K562 (cell line): ENCODE measurements around the gene PRKAG1. TPM values are rescaled to one million over a fixed set of nuclear protein-coding genes. Genes with fewer than 3 reads are reported as not detected.

Experiments
- ATF3 ChIP-seq, 2 experiments: fragments of 450-650 bp in 1 of 2; sonication (generic) in 1 of 2; formaldehyde crosslinking in 1 of 2; IDR thresholded peaks in 1 of 2; conservative IDR thresholded peaks in 1 of 2; 2 replicates each; pipeline versions ENCODE4 v1.6.1 to v1.8.1; 2016 to 2023; ENCODE audit warnings: mild to moderate bottlenecking in 2 of 2, moderate library complexity in 2 of 2, inconsistent platforms in 1 of 2, missing genetic modification reagents in 1 of 2
- ATF7 ChIP-seq: fragments of 450-650 bp; IDR thresholded peaks from 2 replicates; pipeline ENCODE4 v1.7.1; 2014; ENCODE audit warnings: mild to moderate bottlenecking, moderate library complexity
- BCOR ChIP-seq: fragments of 450-650 bp; IDR thresholded peaks from 2 replicates; pipeline ENCODE4 v1.6.1; 2016
- HLTF ChIP-seq: fragments of 450-650 bp; IDR thresholded peaks from 2 replicates; pipeline ENCODE4 v1.6.1; 2016
- HMGN3 ChIP-seq: IDR thresholded peaks from 2 replicates; pipeline ENCODE4 v1.6.1; 2011; ENCODE audit warnings: borderline replicate concordance, low read depth, mild to moderate bottlenecking, mixed read lengths, low read length; ENCODE audit not compliant: insufficient read length; ENCODE audit errors: extremely low read depth
- PBX2 ChIP-seq, 2 experiments: IDR thresholded peaks in 1 of 2; conservative IDR thresholded peaks in 1 of 2; 2 replicates each; pipeline ENCODE4 v1.6.1; 2016; ENCODE audit warnings: low read depth in 2 of 2, mild to moderate bottlenecking in 1 of 2, missing compliant biosample characterization in 1 of 2, missing genetic modification characterization in 1 of 2, moderate library complexity in 1 of 2
- PHF20 ChIP-seq: fragments of 450-650 bp; IDR thresholded peaks from 2 replicates; pipeline ENCODE4 v1.6.1; 2018; ENCODE audit not compliant: partially characterized antibody
- ZBTB9 ChIP-seq: fragments of 450-650 bp; formaldehyde crosslinking; IDR thresholded peaks from 2 replicates; pipeline ENCODE4 v1.4.0; 2020; ENCODE audit warnings: mild to moderate bottlenecking, moderate library complexity
- ZKSCAN1 ChIP-seq: fragments of 150-350 bp; IDR thresholded peaks from 2 replicates; pipeline ENCODE4 v1.6.1; 2016; ENCODE audit warnings: low read depth, low read length
- ZNF445 ChIP-seq: fragments of 250-450 bp; sonication (Bioruptor Pico); IDR thresholded peaks from 2 replicates; pipeline ENCODE4 v1.4.0; 2020; ENCODE audit warnings: low read depth, mild to moderate bottlenecking, moderate library complexity
- polyA plus RNA-seq, 8 experiments: library from polyadenylated mRNA; depleted of rRNA in 4 of 8; stranded (reverse) in 5 of 8; unstranded in 3 of 8; fragments of >200 nt; fragmentation: Nextera tagmentation in 2 of 8; fragmentation: Illumina TruSeq in 1 of 8; extraction: Ambion mirVana in 2 of 8; extraction: Trizol in 1 of 8; gene quantifications; 2 replicates each; pipeline versions ENCODE4 v1.2.1 to v1.2.3, GENCODE V29; 2011 to 2014; ENCODE audit warnings: inconsistent platforms in 1 of 8, missing spikeins in 1 of 8
- total RNA-seq, 7 experiments: library from RNA; depleted of rRNA in 6 of 7; stranded (reverse); fragments of >200 nt in 6 of 7; fragmentation: Illumina TruSeq in 2 of 7; extraction: Trizol in 2 of 7; gene quantifications; 2 replicates each; pipeline versions ENCODE4 v1.2.1 to v1.2.3, GENCODE V29; 2011 to 2021; ENCODE audit warnings: low replicate concordance in 1 of 7
- TF ChIP-seq, protein P1 (sequence below): fragments of 450-650 bp; formaldehyde crosslinking; IDR thresholded peaks from 2 replicates; pipeline ENCODE4 v1.4.0; 2022; ENCODE audit warnings: missing genetic modification characterization
- TF ChIP-seq, protein P2 (sequence below): sonication (generic); formaldehyde crosslinking; IDR thresholded peaks from 2 replicates; pipeline ENCODE4 v1.8.0; 2022; ENCODE audit warnings: missing genetic modification reagents, mild to moderate bottlenecking, borderline replicate concordance
- TF ChIP-seq, protein P3 (sequence below): sonication (generic); formaldehyde crosslinking; IDR thresholded peaks from 2 replicates; pipeline ENCODE4 v1.8.1; 2022; ENCODE audit warnings: missing genetic modification reagents

Gene PRKAG1
- total and polyA plus RNA-seq, 9 of the 15 experiments (the other 6 are each of a cell fraction or from before 2014, with no cell fraction given): 51.1 to 126 (median 79.1) TPM

GRCh38 chr12:48993787-48994186, 24.8 kb downstream of the PRKAG1 start (continued):
- TF ChIP-seq ZNF445 (CRISPR knock-in tag) (no peak), PHF20 (no peak), HLTF (no peak), ATF3 (IDR thresholded peaks at IDR 0.05) (peak; percentile 47; the same call in 1 of the 2 replicates), ATF3 (CRISPR knock-in tag; conservative IDR thresholded peaks at IDR 0.05) (no peak), HMGN3 (no peak), ATF7 (peak; percentile 23; the same call in 1 of the 2 replicates), ZBTB9 (no peak), BCOR (no peak), ZKSCAN1 (0 out of 2 replicates have a peak, but pooled peaks have one; percentile 22), PBX2 (CRISPR knock-in tag; IDR thresholded peaks at IDR 0.05; ENCODE audit: low read depth) (no peak), PBX2 (tag; conservative IDR thresholded peaks at IDR 0.05; ENCODE audit: low read depth) (no peak)
- TF ChIP-seq, protein P1, sequence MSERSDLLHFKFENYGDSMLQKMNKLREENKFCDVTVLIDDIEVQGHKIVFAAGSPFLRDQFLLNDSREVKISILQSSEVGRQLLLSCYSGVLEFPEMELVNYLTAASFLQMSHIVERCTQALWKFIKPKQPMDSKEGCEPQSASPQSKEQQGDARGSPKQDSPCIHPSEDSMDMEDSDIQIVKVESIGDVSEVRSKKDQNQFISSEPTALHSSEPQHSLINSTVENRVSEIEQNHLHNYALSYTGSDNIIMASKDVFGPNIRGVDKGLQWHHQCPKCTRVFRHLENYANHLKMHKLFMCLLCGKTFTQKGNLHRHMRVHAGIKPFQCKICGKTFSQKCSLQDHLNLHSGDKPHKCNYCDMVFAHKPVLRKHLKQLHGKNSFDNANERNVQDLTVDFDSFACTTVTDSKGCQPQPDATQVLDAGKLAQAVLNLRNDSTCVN (CRISPR knock-in tag): 0 out of 2 replicates have a peak, but pooled peaks have one; percentile 4
- TF ChIP-seq, protein P2, sequence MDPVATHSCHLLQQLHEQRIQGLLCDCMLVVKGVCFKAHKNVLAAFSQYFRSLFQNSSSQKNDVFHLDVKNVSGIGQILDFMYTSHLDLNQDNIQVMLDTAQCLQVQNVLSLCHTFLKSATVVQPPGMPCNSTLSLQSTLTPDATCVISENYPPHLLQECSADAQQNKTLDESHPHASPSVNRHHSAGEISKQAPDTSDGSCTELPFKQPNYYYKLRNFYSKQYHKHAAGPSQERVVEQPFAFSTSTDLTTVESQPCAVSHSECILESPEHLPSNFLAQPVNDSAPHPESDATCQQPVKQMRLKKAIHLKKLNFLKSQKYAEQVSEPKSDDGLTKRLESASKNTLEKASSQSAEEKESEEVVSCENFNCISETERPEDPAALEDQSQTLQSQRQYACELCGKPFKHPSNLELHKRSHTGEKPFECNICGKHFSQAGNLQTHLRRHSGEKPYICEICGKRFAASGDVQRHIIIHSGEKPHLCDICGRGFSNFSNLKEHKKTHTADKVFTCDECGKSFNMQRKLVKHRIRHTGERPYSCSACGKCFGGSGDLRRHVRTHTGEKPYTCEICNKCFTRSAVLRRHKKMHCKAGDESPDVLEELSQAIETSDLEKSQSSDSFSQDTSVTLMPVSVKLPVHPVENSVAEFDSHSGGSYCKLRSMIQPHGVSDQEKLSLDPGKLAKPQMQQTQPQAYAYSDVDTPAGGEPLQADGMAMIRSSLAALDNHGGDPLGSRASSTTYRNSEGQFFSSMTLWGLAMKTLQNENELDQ: no peak
- TF ChIP-seq, protein P3, sequence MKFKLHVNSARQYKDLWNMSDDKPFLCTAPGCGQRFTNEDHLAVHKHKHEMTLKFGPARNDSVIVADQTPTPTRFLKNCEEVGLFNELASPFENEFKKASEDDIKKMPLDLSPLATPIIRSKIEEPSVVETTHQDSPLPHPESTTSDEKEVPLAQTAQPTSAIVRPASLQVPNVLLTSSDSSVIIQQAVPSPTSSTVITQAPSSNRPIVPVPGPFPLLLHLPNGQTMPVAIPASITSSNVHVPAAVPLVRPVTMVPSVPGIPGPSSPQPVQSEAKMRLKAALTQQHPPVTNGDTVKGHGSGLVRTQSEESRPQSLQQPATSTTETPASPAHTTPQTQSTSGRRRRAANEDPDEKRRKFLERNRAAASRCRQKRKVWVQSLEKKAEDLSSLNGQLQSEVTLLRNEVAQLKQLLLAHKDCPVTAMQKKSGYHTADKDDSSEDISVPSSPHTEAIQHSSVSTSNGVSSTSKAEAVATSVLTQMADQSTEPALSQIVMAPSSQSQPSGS (CRISPR knock-in tag): no peak
